Endothelial cell (in vitro differentiated cells): ENCODE measurements around the gene ZNF202. TPM values are rescaled to one million over a fixed set of nuclear protein-coding genes. Genes with fewer than 3 reads are reported as not detected.

Source experiments
- DNase-seq: peaks from one replicate; pipeline ENCODE4 v3.0.0; 2021; ENCODE audit warnings: low spot score
- H3K27ac Mint-ChIP-seq: one replicate; pipeline ENCODE4 v1.8.0; 2021; ENCODE audit warnings: mixed read lengths, inconsistent platforms; ENCODE audit not compliant: unreplicated experiment
- H3K27me3 Mint-ChIP-seq: one replicate; pipeline ENCODE4 v1.8.0; 2021; ENCODE audit warnings: mild to moderate bottlenecking, moderate library complexity, mixed read lengths, inconsistent platforms; ENCODE audit not compliant: unreplicated experiment
- H3K36me3 Mint-ChIP-seq: one replicate; pipeline ENCODE4 v1.8.0; 2021; ENCODE audit warnings: mild to moderate bottlenecking, low read depth, mixed read lengths, inconsistent platforms; ENCODE audit not compliant: unreplicated experiment
- H3K4me1 Mint-ChIP-seq: one replicate; pipeline ENCODE4 v1.8.0; 2021; ENCODE audit warnings: mild to moderate bottlenecking, mixed read lengths, inconsistent platforms; ENCODE audit not compliant: unreplicated experiment
- H3K4me3 Mint-ChIP-seq: one replicate; pipeline ENCODE4 v1.8.0; 2021; ENCODE audit warnings: mild to moderate bottlenecking, mixed read lengths, inconsistent platforms; ENCODE audit not compliant: unreplicated experiment
- H3K9me3 Mint-ChIP-seq: one replicate; pipeline ENCODE4 v1.8.0; 2021; ENCODE audit warnings: mixed read lengths, inconsistent platforms; ENCODE audit not compliant: unreplicated experiment
- CTCF ChIP-seq: fragments of 200-600 bp; sonication (generic); IDR thresholded peaks from one replicate; pipeline ENCODE4 v1.5.0; 2021; ENCODE audit warnings: antibody characterized with exemption; ENCODE audit not compliant: unreplicated experiment
- total RNA-seq: library from RNA; stranded (reverse); fragmentation: NEBNext Ultra II Directional; extraction: Animal tissue kit (Norgen Biotek cat#: 25700); gene quantifications from one replicate; pipeline ENCODE4 v1.2.1, GENCODE V29; 2021; ENCODE audit not compliant: unreplicated experiment

ZNF202 gene
- total RNA-seq, 1 donor from 2014 or later = 13.8 TPM

GRCh38 chr11:123765601-123766000 lies 24.1 kb upstream of the ZNF202 start:
- Mint-ChIP-seq H3K36me3 (peaks cover 5% of the 10 kb centered on the region), H3K4me3 (no peak overlapping the region), H3K27me3 (no peaks in the 10 kb centered on the region), H3K4me1 (no peaks in the 10 kb centered on the region), H3K9me3 (peaks cover 7% of the 10 kb centered on the region), H3K27ac (no peak overlapping the region)
- TF ChIP-seq CTCF = no peak
- no peak for DNase-seq

GRCh38 chr11:123762422-123762821 lies 21.0 kb upstream of the ZNF202 start:
- Mint-ChIP-seq H3K27me3 (no peaks in the 10 kb centered on the region), H3K4me3 (peak overlapping the region; percentile 60), H3K9me3 (peaks cover 7% of the 10 kb centered on the region)

GRCh38 chr11:123760894-123761293 lies 19.4 kb upstream of the ZNF202 start:
- H3K4me1 Mint-ChIP-seq = no peaks in the 10 kb centered on the region
- no peak for DNase-seq
- H3K27me3 Mint-ChIP-seq = no peaks in the 10 kb centered on the region
- TF ChIP-seq CTCF = no peak
- no peak overlapping the region for H3K27ac Mint-ChIP-seq
- peaks cover 5% of the 10 kb centered on the region for H3K36me3 Mint-ChIP-seq
- H3K9me3 Mint-ChIP-seq = peaks cover 7% of the 10 kb centered on the region
- H3K4me3 Mint-ChIP-seq = no peak overlapping the region

More at GRCh38 chr11:123762422-123762821, 21.0 kb upstream of the ZNF202 start:
- Mint-ChIP-seq H3K27ac (no peak overlapping the region), H3K36me3 (peaks cover 5% of the 10 kb centered on the region), H3K4me1 (no peaks in the 10 kb centered on the region)
- no peak for TF ChIP-seq CTCF
- no peak for DNase-seq

GRCh38 chr11:123757976-123758375 lies 16.5 kb upstream of the ZNF202 start:
- Mint-ChIP-seq H3K9me3 (peaks cover 7% of the 10 kb centered on the region), H3K4me1 (no peaks in the 10 kb centered on the region), H3K27ac (no peak overlapping the region), H3K27me3 (no peaks in the 10 kb centered on the region), H3K36me3 (peaks cover 5% of the 10 kb centered on the region), H3K4me3 (no peak overlapping the region)
- DNase-seq = no peak
- no peak for TF ChIP-seq CTCF

- DNase-seq = no peak
- no peaks in the 10 kb centered on the region for H3K4me1 Mint-ChIP-seq
- no peaks in the 10 kb centered on the region for H3K9me3 Mint-ChIP-seq
- no peak overlapping the region for H3K27ac Mint-ChIP-seq
- H3K4me3 Mint-ChIP-seq = no peak overlapping the region
- no peak for TF ChIP-seq CTCF
- no peaks in the 10 kb centered on the region for H3K27me3 Mint-ChIP-seq
- no peaks in the 10 kb centered on the region for H3K36me3 Mint-ChIP-seq
These were observed 14.4 kb upstream of the ZNF202 start for GRCh38 chr11:123755813-123756212.
